Uterus (tissue), 4 donors: ENCODE results near the gene TRIP6. TPM values are rescaled to one million over a fixed set of nuclear protein-coding genes. Genes with fewer than 3 reads are reported as not detected.

Source experiments
- DNase-seq, 2 donors: peaks; one replicate each; pipeline ENCODE4 v3.0.0-alpha.2; 2019 to 2020
- H3K27ac ChIP-seq, 2 donors: fragments of 200-600 bp; sonication (generic); 1 replicate in 1 of 2; 2 replicates in 1 of 2; pipeline ENCODE4 v1.5.1; 2016 to 2018
- H3K27me3 ChIP-seq, 2 donors: fragments of 200-600 bp; sonication (generic); one replicate each; pipeline ENCODE4 v1.5.1; 2018 to 2019; ENCODE audit warnings: control low read depth in 1 of 2
- H3K36me3 ChIP-seq, 2 donors: fragments of 200-600 bp; sonication (generic); one replicate each; pipeline ENCODE4 v1.5.1; 2019; ENCODE audit warnings: control low read depth in 1 of 2
- H3K4me1 ChIP-seq, 2 donors: fragments of 200-600 bp; sonication (generic); one replicate each; pipeline ENCODE4 v1.5.1; 2018 to 2019; ENCODE audit warnings: control low read depth in 1 of 2
- H3K4me3 ChIP-seq, 2 donors: fragments of 200-600 bp; sonication (generic); 1 replicate in 1 of 2; 2 replicates in 1 of 2; pipeline ENCODE4 v1.5.1; 2018 to 2019; ENCODE audit warnings: mild to moderate bottlenecking in 1 of 2
- H3K9me3 ChIP-seq, 2 donors: fragments of 200-600 bp; sonication (generic); one replicate each; pipeline ENCODE4 v1.5.1; 2019; ENCODE audit warnings: control low read depth in 1 of 2
- CTCF ChIP-seq, 4 experiments: fragments of 200-600 bp in 2 of 4; fragments of 450-650 bp in 2 of 4; sonication (generic) in 2 of 4; IDR thresholded peaks; one replicate each; pipeline ENCODE4 v1.5.1; 2016 to 2019; ENCODE audit warnings: antibody characterized with exemption in 4 of 4, mild to moderate bottlenecking in 2 of 4, moderate library complexity in 1 of 4
- POLR2A ChIP-seq, 2 donors: fragments of 450-650 bp; IDR thresholded peaks; one replicate each; pipeline ENCODE4 v1.6.1; 2016; ENCODE audit warnings: antibody characterized with exemption in 2 of 2, mild to moderate bottlenecking in 1 of 2, moderate library complexity in 1 of 2
- intact Hi-C: fragments of 100-400 bp; cut with DNase I; formaldehyde crosslinking; loops from one replicate; pipeline ENCODE4 v1.15.1; 2023; ENCODE audit warnings: low total_unique reads
- total RNA-seq, 4 donors: library from RNA; depleted of rRNA in 3 of 4; stranded (reverse); fragments of >200 nt in 3 of 4; gene quantifications; one replicate each; pipeline versions ENCODE4 v1.1.0 to v1.2.4, GENCODE V29; 2014 to 2023
- donor health status: DM: yes; HTN: yes; CAD: no.

The TRIP6 gene
- total RNA-seq, 4 donors from 2014 or later = 26.2 to 105 (median 61.6) TPM

- Histone ChIP-seq H3K4me3 (peak overlapping the region in 1 of 2 donors; percentile 34), H3K27ac (peak overlapping the region in 1 of 2 donors; percentile 66), H3K27me3 (peaks cover 0 to 8% of the 10 kb centered on the region in 2 donors), H3K9me3 (no peaks in the 10 kb centered on the region), H3K4me1 (peaks cover 0 to 21% of the 10 kb centered on the region in 2 donors), H3K36me3 (no peaks in the 10 kb centered on the region)
- intact Hi-C loops = no loop called here
- TF ChIP-seq CTCF (IDR thresholded peaks at IDR 0.05) (no peak), POLR2A (IDR thresholded peaks at IDR 0.05) (no peak)
- no peak for DNase-seq
Measured at GRCh38 chr7:100893910-100894721, 26.9 kb downstream of the TRIP6 start.

- peaks cover 0 to 19% of the 10 kb centered on the region in 2 donors for H3K4me1 ChIP-seq
- H3K36me3 ChIP-seq = no peaks in the 10 kb centered on the region
- peaks cover 0 to 8% of the 10 kb centered on the region in 2 donors for H3K27me3 ChIP-seq
- H3K4me3 ChIP-seq = peak overlapping the region; percentile 34
- no peaks in the 10 kb centered on the region for H3K9me3 ChIP-seq
- intact Hi-C loops = no loop called here
- TF ChIP-seq CTCF (IDR thresholded peaks at IDR 0.05) (peak; percentile 76 to 85 (median 79)), POLR2A (IDR thresholded peaks at IDR 0.05) (no peak)
- DNase-seq = peak in 1 of 2 donors; percentile 66
- peak overlapping the region; percentile 15 to 66 for H3K27ac ChIP-seq
Measured at GRCh38 chr7:100894860-100895700, 27.9 kb downstream of the TRIP6 start.

GRCh38 chr7:100895701-100895955 lies 28.4 kb downstream of the TRIP6 start, which contains the start of gene ACHE:
Gene ACHE, minus strand, starts transcription at chr7:100895888. Its CDS starts 1,656 bp downstream, at chr7:100894232.
- Histone ChIP-seq H3K4me3 (peak within 1 kb of the TSS; percentile 34), H3K27me3 (peaks cover 0 to 8% of the 10 kb centered on the region in 2 donors), H3K4me1 (peaks cover 0 to 19% of the 10 kb centered on the region in 2 donors), H3K9me3 (no peaks in the 10 kb centered on the region), H3K36me3 (no peaks in the 10 kb centered on the region), H3K27ac (peak within 1 kb of the TSS; percentile 15 to 66)
- no peak for TF ChIP-seq POLR2A (IDR thresholded peaks at IDR 0.05)
- no peak for TF ChIP-seq CTCF (IDR thresholded peaks at IDR 0.05)
- intact Hi-C loops = no loop called here
- DNase-seq = no peak

GRCh38 chr7:100895956-100896731 lies 29.0 kb downstream of the TRIP6 start:
- TF ChIP-seq CTCF (IDR thresholded peaks at IDR 0.05) (no peak), POLR2A (IDR thresholded peaks at IDR 0.05) (no peak)
- no peak overlapping the region for H3K27ac ChIP-seq
- DNase-seq = peak in 1 of 2 donors; percentile 48
- H3K4me1 ChIP-seq = peaks cover 0 to 19% of the 10 kb centered on the region in 2 donors
- H3K4me3 ChIP-seq = peak overlapping the region; percentile 34
- intact Hi-C loops = loop anchor here (2.0 kb wide), 1 partner anchor 163 kb away; no protein-coding TSS in a partner anchor
- no peaks in the 10 kb centered on the region for H3K9me3 ChIP-seq
- no peaks in the 10 kb centered on the region for H3K36me3 ChIP-seq
- peaks cover 0 to 8% of the 10 kb centered on the region in 2 donors for H3K27me3 ChIP-seq
